Upper lobe of right lung (tissue), 1 donor: ENCODE results near the gene SMTN. TPM values are rescaled to one million over a fixed set of nuclear protein-coding genes. Genes with fewer than 3 reads are reported as not detected.
"Not testable (repeated sequence)": the region's sequence is repeated elsewhere in the genome, so short reads cannot be mapped to it uniquely, and the experiment has no call there.

ENCODE experiments used
- ATAC-seq: fragments of 200-7000 bp; cut with Tn5 transposase; one replicate; pipeline ENCODE4 v1.9.1; 2020; ENCODE audit warnings: mild to moderate bottlenecking, moderate library complexity
- DNase-seq: peaks from one replicate; pipeline ENCODE4 v3.0.0-alpha.2; 2020
- H3K27ac ChIP-seq: fragments of 200-600 bp; one replicate; pipeline ENCODE4 v1.8.0; 2022
- H3K27me3 ChIP-seq: fragments of 200-600 bp; one replicate; pipeline ENCODE4 v1.8.0; 2022; ENCODE audit warnings: mild to moderate bottlenecking
- H3K36me3 ChIP-seq: fragments of 200-600 bp; one replicate; pipeline ENCODE4 v1.8.0; 2022
- H3K4me1 ChIP-seq: fragments of 200-600 bp; one replicate; pipeline ENCODE4 v1.8.0; 2022
- H3K4me3 ChIP-seq: fragments of 200-600 bp; one replicate; pipeline ENCODE4 v1.8.0; 2022; ENCODE audit warnings: mild to moderate bottlenecking
- H3K9me3 ChIP-seq: fragments of 200-600 bp; one replicate; pipeline ENCODE4 v1.8.0; 2022
- CTCF ChIP-seq: fragments of 200-600 bp; IDR thresholded peaks from one replicate; pipeline ENCODE4 v1.8.0; 2022; ENCODE audit warnings: antibody characterized with exemption
- intact Hi-C: fragments of 100-400 bp; cut with DNase I; formaldehyde crosslinking; loops from one replicate; pipeline ENCODE4 v1.11.0; 2022
- total RNA-seq: library from RNA; stranded (reverse); fragmentation: NEBNext Ultra II Directional; extraction: Animal tissue kit (Norgen Biotek cat#: 25700); gene quantifications from one replicate; pipeline ENCODE4 v1.2.1, GENCODE V29; 2021
- donor health status: DM: no; HTN: yes; CAD: no; lungs with severe emphysema.

Gene SMTN
- total RNA-seq, 1 donor from 2014 or later, result 71.6 TPM

GRCh38 chr22:31095637-31096249 lies 14.6 kb downstream of the SMTN start:
- ATAC-seq (no peak), DNase-seq (no peak)
- intact Hi-C loops, result no loop called here
- Histone ChIP-seq H3K4me1 (no peaks in the 10 kb centered on the region), H3K9me3 (no peaks in the 10 kb centered on the region), H3K27ac (no peak overlapping the region), H3K4me3 (no peak overlapping the region), H3K27me3 (no peaks in the 10 kb centered on the region), H3K36me3 (peaks cover 71% of the 10 kb centered on the region)
- no peak for TF ChIP-seq CTCF

GRCh38 chr22:31096657-31097279 lies 15.7 kb downstream of the SMTN start:
- H3K27me3 ChIP-seq, result no peaks in the 10 kb centered on the region
- H3K27ac ChIP-seq, result no peak overlapping the region
- no peaks in the 10 kb centered on the region for H3K9me3 ChIP-seq
- no peak for ATAC-seq
- TF ChIP-seq CTCF, result no peak
- DNase-seq, result no peak
- no peaks in the 10 kb centered on the region for H3K4me1 ChIP-seq
- H3K36me3 ChIP-seq, result peaks cover 63% of the 10 kb centered on the region
- intact Hi-C loops, result no loop called here
- no peak overlapping the region for H3K4me3 ChIP-seq

- H3K4me1 ChIP-seq, ATAC-seq, DNase-seq, H3K9me3 ChIP-seq, H3K4me3 ChIP-seq, H3K27me3 ChIP-seq, intact Hi-C loops, H3K27ac ChIP-seq: not testable (repeated sequence)
- peaks cover 56% of the 10 kb centered on the region for H3K36me3 ChIP-seq
These were observed 16.4 kb downstream of the SMTN start for GRCh38 chr22:31097539-31097938.

- intact Hi-C loops, result no loop called here
- H3K36me3 ChIP-seq, result peaks cover 51% of the 10 kb centered on the region
- DNase-seq (no peak), ATAC-seq (no peak)
- TF ChIP-seq CTCF, result no peak
- no peaks in the 10 kb centered on the region for H3K9me3 ChIP-seq
- H3K27ac ChIP-seq, result no peak overlapping the region
- no peaks in the 10 kb centered on the region for H3K4me1 ChIP-seq
- H3K27me3 ChIP-seq, result no peaks in the 10 kb centered on the region
- no peak overlapping the region for H3K4me3 ChIP-seq
These were observed 17.0 kb downstream of the SMTN start for GRCh38 chr22:31097941-31098631.

- H3K36me3 ChIP-seq, result peaks cover 46% of the 10 kb centered on the region
- H3K9me3 ChIP-seq, result no peaks in the 10 kb centered on the region
- no peak for ATAC-seq
- TF ChIP-seq CTCF, result no peak
- DNase-seq, result no peak
- H3K27ac ChIP-seq, result no peak overlapping the region
- no peaks in the 10 kb centered on the region for H3K27me3 ChIP-seq
- H3K4me1 ChIP-seq, result no peaks in the 10 kb centered on the region
- intact Hi-C loops, result no loop called here
- no peak overlapping the region for H3K4me3 ChIP-seq
These were observed 17.6 kb downstream of the SMTN start for GRCh38 chr22:31098632-31099110.

- no peak for TF ChIP-seq CTCF
- no peaks in the 10 kb centered on the region for H3K4me1 ChIP-seq
- DNase-seq, result no peak
These were observed 18.3 kb downstream of the SMTN start for GRCh38 chr22:31099386-31099785.

More at GRCh38 chr22:31099386-31099785, 18.3 kb downstream of the SMTN start:
- peaks cover 46% of the 10 kb centered on the region for H3K36me3 ChIP-seq
- H3K4me3 ChIP-seq, result no peak overlapping the region
- no peaks in the 10 kb centered on the region for H3K9me3 ChIP-seq
- intact Hi-C loops, result no loop called here
- no peak for ATAC-seq
- no peaks in the 10 kb centered on the region for H3K27me3 ChIP-seq
- no peak overlapping the region for H3K27ac ChIP-seq
